ENCODE results near the gene SOAT1. TPM values are rescaled to one million over a fixed set of nuclear protein-coding genes. Genes with fewer than 3 reads are reported as not detected.
"Not testable (repeated sequence)": the region's sequence is repeated elsewhere in the genome, so short reads cannot be mapped to it uniquely, and the experiment has no call there.

Gene SOAT1
- total RNA-seq, 1 donor from 2014 or later = 13.0 TPM

- peak; percentile 92 for DNase-seq (ENCODE audit: low spot score)
Measured at GRCh38 chr1:179353546-179353945, 59.9 kb downstream of the SOAT1 start.

- peak; percentile 9 for DNase-seq (ENCODE audit: low spot score)
Measured at GRCh38 chr1:179361631-179362030, 68.0 kb downstream of the SOAT1 start.

- DNase-seq (ENCODE audit: low spot score) = peak; percentile 97
Measured at GRCh38 chr1:179365342-179366092, 71.9 kb downstream of the SOAT1 start, which contains the start of gene AXDND1. TSS of gene AXDND1 (plus strand) at chr1:179365971. CDS start at chr1:179366510, 539 bp downstream.

GRCh38 chr1:179366093-179366800, 72.7 kb downstream of the SOAT1 start:
- DNase-seq (ENCODE audit: low spot score) = no peak

GRCh38 chr1:179369751-179370341, 76.2 kb downstream of the SOAT1 start:
- peak; percentile 77 for DNase-seq (ENCODE audit: low spot score)

GRCh38 chr1:179372160-179372559, 78.6 kb downstream of the SOAT1 start:
- DNase-seq (ENCODE audit: low spot score) = no peak

- DNase-seq (ENCODE audit: low spot score) = no peak
Measured at GRCh38 chr1:179376223-179376622, 82.6 kb downstream of the SOAT1 start.

GRCh38 chr1:179380299-179380698, 86.7 kb downstream of the SOAT1 start:
- DNase-seq (ENCODE audit: low spot score) = no peak

GRCh38 chr1:179384027-179384426, 90.4 kb downstream of the SOAT1 start:
- no peak for DNase-seq (ENCODE audit: low spot score)

- DNase-seq (ENCODE audit: low spot score) = no peak
Measured at GRCh38 chr1:179385510-179385909, 91.9 kb downstream of the SOAT1 start.

- DNase-seq (ENCODE audit: low spot score) = no peak
Measured at GRCh38 chr1:179393721-179394120, 100.1 kb downstream of the SOAT1 start.

- DNase-seq (ENCODE audit: low spot score) = not testable (repeated sequence)
Measured at GRCh38 chr1:179399399-179399798, 105.8 kb downstream of the SOAT1 start.

Other genes starting within 250 kb of the SOAT1 start
- gene TOR3A, start 211.7 kb upstream of the SOAT1 start, total RNA-seq (ENCODE audit: insufficient read depth, low replicate concordance) = 7.7 TPM
- 19.5 TPM for gene ABL2, start 64.1 kb upstream of the SOAT1 start, total RNA-seq (ENCODE audit: insufficient read depth, low replicate concordance)
- gene AXDND1, start 72.2 kb downstream of the SOAT1 start, total RNA-seq (ENCODE audit: insufficient read depth, low replicate concordance) = 7.5 TPM